Activated CD4-positive, alpha-beta T cell treated with anti-CD3 and anti-CD28 coated beads, Interleukin-2, amount 10 ng/mL, durations not matched to agents 24 days and 14 days (primary cell): ENCODE data around the gene IL9. TPM values are rescaled to one million over a fixed set of nuclear protein-coding genes. Genes with fewer than 3 reads are reported as not detected.
A peak's percentile ranks its signal among the peaks of the same experiment; 100 is the strongest.

ENCODE experiments used
- DNase-seq: peaks from one replicate; pipeline ENCODE4 v3.0.0; 2022
- H3K27ac Mint-ChIP-seq: one replicate; pipeline ENCODE4 v1.8.0; 2022; ENCODE audit warnings: mild to moderate bottlenecking, mixed read lengths
- H3K27me3 Mint-ChIP-seq: one replicate; pipeline ENCODE4 v1.8.0; 2022; ENCODE audit warnings: mixed read lengths
- H3K36me3 Mint-ChIP-seq: one replicate; pipeline ENCODE4 v1.8.0; 2022; ENCODE audit warnings: low read depth, mild to moderate bottlenecking, mixed read lengths
- H3K4me1 Mint-ChIP-seq: one replicate; pipeline ENCODE4 v1.8.0; 2021; ENCODE audit warnings: mixed read lengths
- H3K4me3 Mint-ChIP-seq: one replicate; pipeline ENCODE4 v1.8.0; 2022; ENCODE audit warnings: mild to moderate bottlenecking, moderate library complexity, mixed read lengths
- H3K9me3 Mint-ChIP-seq: one replicate; pipeline ENCODE4 v1.8.0; 2021; ENCODE audit warnings: mixed read lengths
- intact Hi-C: fragments of 100-400 bp; cut with micrococcal nuclease; formaldehyde crosslinking; loops from one replicate; pipeline ENCODE4 v1.15.1; 2023
- total RNA-seq: library from RNA; stranded (reverse); gene quantifications from 2 replicates; pipeline ENCODE4 v1.2.3, GENCODE V29; 2022

IL9 gene
- total RNA-seq, 1 donor from 2014 or later, result 0.75 TPM

DNA sequence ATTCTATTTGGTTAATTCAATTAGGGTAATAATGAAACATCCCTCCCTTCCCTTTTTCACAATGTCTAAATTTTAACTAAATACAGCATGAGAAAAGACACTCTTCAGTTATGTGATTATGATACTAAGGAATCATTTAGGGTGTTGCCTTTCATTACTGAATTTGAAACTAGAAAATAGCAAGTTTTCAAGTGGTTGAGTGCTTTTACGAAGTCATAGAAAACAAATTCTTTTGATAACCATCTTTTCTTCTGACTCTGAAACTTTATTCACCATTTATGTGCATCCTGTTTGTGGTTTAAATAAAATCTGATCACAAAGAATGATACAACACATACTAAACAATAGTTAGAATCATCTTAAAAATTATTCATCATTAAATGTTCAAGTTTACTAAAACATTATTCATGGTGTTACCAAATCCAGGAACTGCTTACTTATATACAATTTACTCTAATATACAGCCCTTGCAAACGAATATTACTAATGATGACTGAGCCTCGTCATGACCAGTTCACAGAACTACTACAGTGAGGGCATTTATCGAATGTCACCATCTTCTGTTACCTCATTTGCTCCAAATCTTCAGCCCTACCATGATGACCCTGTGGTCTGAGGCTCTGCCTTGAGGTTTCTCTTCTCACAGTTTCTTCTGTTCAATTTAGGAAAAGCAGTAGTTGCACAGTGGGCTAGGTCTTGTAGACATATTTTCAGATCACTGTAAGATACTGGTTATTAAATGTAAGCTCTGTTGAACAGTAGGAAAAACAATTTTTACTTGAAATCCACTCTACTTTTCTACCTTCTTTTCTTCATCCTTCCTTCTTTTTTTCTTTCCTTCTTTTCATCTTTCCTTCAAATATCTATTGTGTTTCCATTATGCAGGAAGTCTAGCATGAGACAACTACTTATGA lies 18.3 kb upstream of the IL9 start:
- H3K27me3 Mint-ChIP-seq, result peaks cover 15% of the 10 kb centered on the region
- H3K9me3 Mint-ChIP-seq, result no peaks in the 10 kb centered on the region
- H3K36me3 Mint-ChIP-seq, result no peaks in the 10 kb centered on the region
- no peak for DNase-seq
- no peak overlapping the region for H3K4me3 Mint-ChIP-seq
- no peaks in the 10 kb centered on the region for H3K4me1 Mint-ChIP-seq
- intact Hi-C loops, result no loop called here
- H3K27ac Mint-ChIP-seq, result no peak overlapping the region

DNA sequence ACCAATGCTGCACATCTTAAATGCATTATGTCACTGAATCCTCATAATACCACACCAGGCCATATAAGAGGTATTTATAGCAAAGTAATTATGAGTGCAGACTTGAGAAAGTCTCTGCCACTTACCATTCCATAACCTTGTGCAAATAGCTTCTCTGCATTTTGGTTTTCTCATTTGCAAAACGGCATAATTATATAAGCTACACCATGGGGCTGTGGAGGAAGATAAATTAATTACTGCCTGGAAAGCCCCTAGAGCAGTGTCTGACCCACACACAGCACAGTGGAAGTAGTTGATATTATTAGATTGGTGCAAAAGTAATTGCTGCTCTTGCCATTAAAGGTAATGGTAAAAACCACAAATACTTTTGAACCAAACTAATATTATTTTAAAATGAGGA lies 9.5 kb upstream of the IL9 start:
- no peaks in the 10 kb centered on the region for H3K4me1 Mint-ChIP-seq
- H3K27ac Mint-ChIP-seq, result no peak overlapping the region
- peaks cover 10% of the 10 kb centered on the region for H3K27me3 Mint-ChIP-seq
- no peaks in the 10 kb centered on the region for H3K9me3 Mint-ChIP-seq
- no peak for DNase-seq
- no peak overlapping the region for H3K4me3 Mint-ChIP-seq
- no peaks in the 10 kb centered on the region for H3K36me3 Mint-ChIP-seq
- intact Hi-C loops, result no loop called here

DNA sequence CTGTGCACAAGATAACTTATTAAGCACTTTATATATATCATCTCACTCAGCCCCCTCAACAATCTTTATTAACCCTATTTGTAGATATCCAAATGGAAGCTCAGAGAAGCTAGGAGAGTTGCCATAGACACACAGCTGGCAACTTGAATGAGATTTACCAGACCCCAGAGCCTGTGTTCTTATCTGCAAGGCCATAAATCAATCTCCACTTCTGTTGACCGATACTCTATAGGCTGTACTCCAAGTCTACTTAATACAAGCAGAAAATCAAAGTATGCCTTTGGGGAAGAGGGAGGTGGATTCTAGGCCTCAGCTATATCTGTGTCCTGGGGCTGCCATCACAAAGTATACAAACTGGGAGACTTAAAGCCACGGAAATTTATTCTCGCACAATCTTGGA lies 6.0 kb upstream of the IL9 start:
- no peak for DNase-seq
- H3K4me1 Mint-ChIP-seq, result no peaks in the 10 kb centered on the region
- H3K9me3 Mint-ChIP-seq, result no peaks in the 10 kb centered on the region
- no peaks in the 10 kb centered on the region for H3K36me3 Mint-ChIP-seq
- H3K4me3 Mint-ChIP-seq, result no peak overlapping the region
- H3K27ac Mint-ChIP-seq, result no peak overlapping the region
- H3K27me3 Mint-ChIP-seq, result peaks cover 14% of the 10 kb centered on the region
- intact Hi-C loops, result no loop called here

DNA sequence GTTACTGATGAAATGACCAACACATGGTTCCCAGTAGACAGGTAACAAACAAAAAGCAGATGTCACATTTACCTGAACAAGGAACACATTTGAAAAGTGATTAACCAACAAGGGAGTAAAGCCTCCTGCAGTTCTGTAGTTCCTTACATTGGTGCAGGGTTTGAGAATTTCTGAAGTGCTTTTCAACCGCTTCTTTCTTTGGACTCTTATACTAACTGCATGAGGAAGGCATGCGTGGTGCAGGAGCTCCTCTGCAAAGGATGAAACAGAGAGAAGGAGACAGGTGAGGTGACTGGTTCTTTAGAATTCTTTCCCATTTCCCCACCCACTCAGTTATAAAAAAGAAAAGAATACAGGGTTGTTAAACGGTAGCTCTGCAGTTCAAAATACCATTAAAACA lies 4.6 kb upstream of the IL9 start:
- Mint-ChIP-seq H3K4me1 (no peaks in the 10 kb centered on the region), H3K36me3 (no peaks in the 10 kb centered on the region), H3K27ac (no peak overlapping the region), H3K9me3 (no peaks in the 10 kb centered on the region), H3K4me3 (no peak overlapping the region), H3K27me3 (peaks cover 21% of the 10 kb centered on the region)
- intact Hi-C loops, result no loop called here
- no peak for DNase-seq

DNA sequence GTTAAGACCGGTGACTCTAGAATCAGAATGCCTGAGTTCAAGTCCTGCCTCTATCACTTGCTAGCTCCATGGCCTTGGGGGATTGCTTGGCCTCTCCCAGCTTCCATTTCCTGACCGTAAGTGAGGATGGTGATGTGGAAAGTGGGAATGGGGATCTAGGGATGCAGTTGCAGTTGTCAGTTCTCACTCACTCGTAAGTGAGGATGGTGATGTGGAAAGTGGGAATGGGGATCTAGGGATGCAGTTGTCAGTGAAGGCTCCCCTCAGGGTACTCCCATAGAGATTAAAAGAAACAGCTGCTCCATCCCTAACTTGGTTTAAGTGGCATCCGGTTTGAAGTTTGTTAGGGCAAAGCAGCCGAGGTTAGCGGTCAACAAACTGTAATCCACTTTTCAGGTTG lies 3.0 kb upstream of the IL9 start:
- no peak overlapping the region for H3K4me3 Mint-ChIP-seq
- no peaks in the 10 kb centered on the region for H3K9me3 Mint-ChIP-seq
- peaks cover 28% of the 10 kb centered on the region for H3K27me3 Mint-ChIP-seq
- H3K4me1 Mint-ChIP-seq, result no peaks in the 10 kb centered on the region
- H3K27ac Mint-ChIP-seq, result no peak overlapping the region
- no peak for DNase-seq
- intact Hi-C loops, result no loop called here
- no peaks in the 10 kb centered on the region for H3K36me3 Mint-ChIP-seq

DNA sequence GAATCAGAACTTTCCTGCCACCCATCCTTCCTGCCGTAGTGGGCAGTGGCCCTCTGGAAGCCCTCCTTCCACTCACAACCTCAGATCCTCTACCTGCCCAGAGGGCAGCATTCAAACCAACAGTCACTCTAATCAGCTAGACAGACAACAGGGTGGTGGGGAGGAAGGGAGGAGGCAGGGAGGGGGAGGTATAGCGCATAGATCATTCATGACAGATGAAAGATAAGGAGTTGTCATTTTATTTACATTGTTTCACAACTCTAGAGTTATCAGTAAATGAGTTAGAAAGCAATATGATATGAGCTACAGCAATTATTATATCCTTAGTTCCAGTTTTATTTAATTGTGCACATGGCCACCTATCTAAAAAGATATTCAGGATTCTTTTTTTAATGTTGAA lies 852 bp downstream of the IL9 start:
- H3K27me3 Mint-ChIP-seq, result peaks cover 31% of the 10 kb centered on the region
- no peak overlapping the region for H3K27ac Mint-ChIP-seq
- H3K36me3 Mint-ChIP-seq, result no peaks in the 10 kb centered on the region
- DNase-seq, result no peak
- H3K9me3 Mint-ChIP-seq, result no peaks in the 10 kb centered on the region
- H3K4me3 Mint-ChIP-seq, result no peak overlapping the region
- H3K4me1 Mint-ChIP-seq, result peaks cover 3% of the 10 kb centered on the region
- intact Hi-C loops, result no loop called here

DNA sequence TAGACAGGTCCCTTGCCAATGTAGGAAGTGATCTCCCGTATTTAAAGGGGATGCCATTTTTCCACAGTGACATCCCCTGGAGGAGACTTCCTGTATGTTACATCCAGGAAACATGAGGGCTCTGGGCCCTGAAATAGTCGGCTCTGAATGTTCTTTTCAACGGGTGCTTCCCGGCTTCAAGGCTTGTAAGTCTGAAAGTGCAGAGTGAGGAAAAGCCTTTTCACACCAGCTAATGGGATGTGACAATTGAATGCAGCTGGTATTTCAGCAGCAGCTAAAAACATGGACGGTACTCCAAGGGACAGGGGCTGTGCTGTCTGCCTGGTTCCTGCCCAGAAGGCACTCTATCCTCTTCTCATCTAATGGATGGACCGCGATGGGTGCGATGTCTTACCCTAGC lies 1.4 kb downstream of the IL9 start:
- intact Hi-C loops, result no loop called here
- Mint-ChIP-seq H3K9me3 (no peaks in the 10 kb centered on the region), H3K36me3 (no peaks in the 10 kb centered on the region), H3K27me3 (peaks cover 30% of the 10 kb centered on the region), H3K4me3 (no peak overlapping the region), H3K4me1 (peaks cover 3% of the 10 kb centered on the region), H3K27ac (no peak overlapping the region)
- DNase-seq, result no peak

DNA sequence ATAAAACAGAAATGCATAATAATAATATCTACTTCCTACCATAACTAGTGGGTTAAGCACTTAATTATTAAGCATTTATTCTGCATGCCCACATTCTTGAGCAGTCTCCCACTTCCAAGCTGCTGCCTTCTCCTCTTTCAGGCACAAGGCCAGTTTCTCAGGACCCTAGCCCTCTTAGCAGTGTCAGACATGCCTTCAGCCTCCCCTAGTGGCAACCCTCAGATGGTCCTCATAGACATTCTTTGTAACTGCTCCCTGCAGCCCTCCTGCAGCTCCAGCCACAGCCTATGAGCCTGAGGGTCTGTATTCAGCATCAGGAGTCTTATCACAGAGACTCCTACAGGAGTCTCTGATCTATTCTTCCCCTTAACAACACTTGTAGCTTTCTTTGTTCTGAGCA lies 3.9 kb downstream of the IL9 start:
- intact Hi-C loops, result no loop called here
- no peak overlapping the region for H3K27ac Mint-ChIP-seq

DNA sequence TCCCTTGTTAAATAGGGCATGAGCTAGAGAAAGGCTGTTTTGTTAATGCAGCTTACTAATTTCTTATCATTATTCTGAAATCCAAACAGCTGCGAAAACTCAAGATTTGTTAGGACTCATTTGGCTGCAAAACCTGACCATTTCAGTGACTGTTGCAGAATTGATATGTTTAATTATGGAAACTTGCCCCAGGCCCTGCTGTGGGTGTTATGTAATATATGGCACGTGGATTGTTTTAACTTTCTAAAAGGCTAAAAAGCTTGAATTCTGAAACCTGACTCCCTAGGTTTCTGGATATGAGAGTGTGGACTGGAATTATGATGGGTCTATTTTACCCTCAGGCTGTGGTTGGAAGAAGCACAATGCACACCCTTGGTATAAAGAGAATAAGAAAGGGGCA lies 4.4 kb downstream of the IL9 start:
- H3K9me3 Mint-ChIP-seq, result no peaks in the 10 kb centered on the region
- no peak overlapping the region for H3K27ac Mint-ChIP-seq
- H3K4me1 Mint-ChIP-seq, result peaks cover 5% of the 10 kb centered on the region
- DNase-seq, result no peak
- H3K36me3 Mint-ChIP-seq, result no peaks in the 10 kb centered on the region
- no peak overlapping the region for H3K4me3 Mint-ChIP-seq
- H3K27me3 Mint-ChIP-seq, result peaks cover 33% of the 10 kb centered on the region
- intact Hi-C loops, result no loop called here

More for the DNA sequence above, 3.9 kb downstream of the IL9 start:
- Mint-ChIP-seq H3K36me3 (no peaks in the 10 kb centered on the region), H3K27me3 (peaks cover 33% of the 10 kb centered on the region), H3K4me3 (no peak overlapping the region), H3K9me3 (no peaks in the 10 kb centered on the region), H3K4me1 (peaks cover 5% of the 10 kb centered on the region)
- DNase-seq, result no peak

DNA sequence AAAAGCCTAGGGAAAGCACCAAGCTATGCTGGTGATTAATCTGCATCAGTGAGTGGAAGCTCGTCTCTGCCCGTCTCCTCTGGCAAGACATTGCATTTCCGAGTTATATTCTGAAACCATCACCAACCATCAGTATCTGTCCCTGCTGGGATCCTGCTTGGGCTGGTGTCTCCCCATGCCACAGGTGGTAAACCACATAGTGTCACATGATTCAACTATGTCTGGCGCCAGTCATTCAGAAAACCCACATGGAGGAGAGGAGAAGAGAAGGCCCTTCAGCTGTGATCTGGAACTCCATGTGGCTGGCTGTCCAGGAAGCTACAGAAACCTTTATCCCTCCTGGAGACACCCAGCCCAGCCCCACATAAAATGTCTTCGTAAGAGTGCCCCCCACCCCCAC lies 4.8 kb downstream of the IL9 start:
- intact Hi-C loops, result no loop called here
- no peak overlapping the region for H3K4me3 Mint-ChIP-seq

DNA sequence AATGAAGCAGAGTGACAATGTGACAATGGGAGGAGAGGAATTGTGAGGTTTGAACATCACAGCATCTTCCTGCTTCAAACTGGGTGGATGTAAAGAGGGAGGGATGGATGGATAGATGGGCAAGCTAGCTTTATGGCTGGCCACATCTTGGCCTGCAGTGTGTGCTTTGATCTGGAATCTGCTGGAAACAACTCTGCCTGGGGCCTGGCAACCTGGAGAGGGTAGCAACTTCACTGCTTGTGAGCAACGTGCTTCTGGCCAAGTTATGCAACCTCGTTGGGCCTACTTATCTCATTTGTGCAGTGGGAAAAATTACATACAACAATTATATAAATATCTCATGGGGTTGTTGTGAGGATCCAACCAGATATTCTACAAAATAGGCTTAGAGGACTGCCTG lies 5.3 kb downstream of the IL9 start:
- intact Hi-C loops, result no loop called here
- no peaks in the 10 kb centered on the region for H3K9me3 Mint-ChIP-seq
- no peak overlapping the region for H3K4me3 Mint-ChIP-seq
- peaks cover 5% of the 10 kb centered on the region for H3K4me1 Mint-ChIP-seq
- H3K27me3 Mint-ChIP-seq, result peaks cover 26% of the 10 kb centered on the region
- no peak for DNase-seq
- H3K27ac Mint-ChIP-seq, result no peak overlapping the region
- no peaks in the 10 kb centered on the region for H3K36me3 Mint-ChIP-seq

More for the DNA sequence above, 4.8 kb downstream of the IL9 start:
- Mint-ChIP-seq H3K36me3 (no peaks in the 10 kb centered on the region), H3K4me1 (peaks cover 5% of the 10 kb centered on the region), H3K9me3 (no peaks in the 10 kb centered on the region), H3K27me3 (peaks cover 30% of the 10 kb centered on the region), H3K27ac (no peak overlapping the region)
- DNase-seq, result peak; percentile 67

DNA sequence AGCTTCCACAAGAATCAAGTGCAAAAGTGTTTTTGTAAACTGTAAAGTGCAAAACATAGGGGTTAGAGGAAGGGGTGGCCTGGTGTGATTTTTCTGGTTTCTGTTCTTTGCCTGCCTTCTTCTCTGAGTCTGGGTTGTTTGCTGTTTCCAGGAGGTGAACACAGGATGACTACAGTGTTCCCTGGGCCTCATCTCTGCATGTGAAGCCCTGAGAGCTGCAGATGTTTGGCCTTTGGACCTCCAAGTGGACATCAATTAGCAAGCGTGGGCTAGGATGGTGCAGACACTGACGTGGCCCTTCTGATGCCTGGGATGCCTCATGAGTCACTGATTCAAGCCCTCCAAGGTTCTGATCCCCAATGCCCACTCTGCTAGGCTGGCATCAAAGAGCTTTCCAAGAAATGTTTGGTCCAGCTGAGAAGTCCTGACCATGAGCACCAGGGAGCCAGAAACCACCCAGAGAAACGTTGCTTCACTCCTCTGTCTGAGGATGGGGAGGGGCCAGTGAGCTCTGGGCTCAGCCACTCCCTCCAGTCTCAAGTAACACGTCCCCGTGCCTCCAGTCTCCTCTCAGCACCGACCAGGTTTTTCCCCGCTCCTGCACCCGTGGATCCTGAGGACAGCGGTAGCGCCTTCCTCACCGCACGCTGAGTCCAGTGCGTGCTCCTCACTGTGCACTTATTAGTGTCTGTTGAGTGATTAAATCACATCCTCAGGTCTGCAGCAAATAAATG lies 7.6 kb downstream of the IL9 start:
- Mint-ChIP-seq H3K36me3 (no peaks in the 10 kb centered on the region), H3K27ac (no peak overlapping the region)

DNA sequence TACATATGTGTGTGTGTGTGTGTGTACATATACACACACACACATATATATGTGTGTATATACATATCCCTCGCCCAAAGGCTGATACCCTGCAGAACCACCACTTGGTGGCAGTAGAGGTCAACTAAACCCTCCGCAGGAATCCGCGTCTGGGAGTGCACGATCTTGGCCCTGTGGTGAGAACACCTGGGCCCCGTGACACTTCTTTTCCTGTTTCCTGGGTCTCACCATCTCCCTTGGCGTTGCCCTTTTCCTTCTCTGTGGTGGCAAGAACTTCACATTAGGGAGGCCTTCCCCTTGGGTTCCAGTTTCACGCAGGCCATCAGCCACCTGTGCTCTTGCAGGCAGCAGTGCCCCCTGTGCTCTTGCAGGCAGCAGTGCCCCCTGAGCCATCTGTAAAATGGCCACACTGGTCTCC lies 8.2 kb downstream of the IL9 start:
- no peak overlapping the region for H3K4me3 Mint-ChIP-seq

More for the DNA sequence above, 7.6 kb downstream of the IL9 start:
- Mint-ChIP-seq H3K9me3 (no peaks in the 10 kb centered on the region), H3K27me3 (peaks cover 19% of the 10 kb centered on the region), H3K4me1 (peaks cover 5% of the 10 kb centered on the region), H3K4me3 (no peak overlapping the region)
- intact Hi-C loops, result loop anchor here (1.0 to 10.0 kb wide), 5 partner anchors 174 to 537 kb away; no protein-coding TSS in a partner anchor
- DNase-seq, result no peak

DNA sequence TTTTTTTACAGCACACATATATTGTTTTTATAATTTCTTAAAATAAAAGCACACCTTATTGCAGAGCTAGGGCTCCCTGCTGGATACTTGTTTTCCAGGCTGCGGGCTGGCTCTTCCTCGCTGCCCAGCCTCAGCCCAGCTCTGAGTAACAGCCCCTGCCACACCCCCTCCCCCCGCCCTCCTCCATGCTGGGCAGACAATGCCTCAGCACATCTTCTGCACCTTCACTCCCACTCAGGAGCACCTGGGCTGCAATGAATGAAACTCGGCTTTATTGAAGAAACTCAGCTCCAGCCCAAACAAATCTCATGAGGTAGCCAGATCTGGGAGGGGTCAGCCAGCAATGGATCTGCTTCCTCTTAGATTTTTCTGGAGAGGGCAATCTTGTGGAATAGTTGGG lies 9.5 kb downstream of the IL9 start:
- intact Hi-C loops, result loop anchor here (10.0 kb wide), 1 partner anchor 539 kb away; no protein-coding TSS in a partner anchor
- H3K36me3 Mint-ChIP-seq, result no peaks in the 10 kb centered on the region
- peaks cover 5% of the 10 kb centered on the region for H3K4me1 Mint-ChIP-seq
- no peak overlapping the region for H3K4me3 Mint-ChIP-seq
- H3K27me3 Mint-ChIP-seq, result peaks cover 12% of the 10 kb centered on the region
- H3K9me3 Mint-ChIP-seq, result no peaks in the 10 kb centered on the region
- no peak overlapping the region for H3K27ac Mint-ChIP-seq
- DNase-seq, result no peak

More for the DNA sequence above, 8.2 kb downstream of the IL9 start:
- Mint-ChIP-seq H3K36me3 (no peaks in the 10 kb centered on the region), H3K27me3 (peaks cover 19% of the 10 kb centered on the region), H3K27ac (no peak overlapping the region), H3K4me1 (peaks cover 5% of the 10 kb centered on the region), H3K9me3 (no peaks in the 10 kb centered on the region)
- DNase-seq, result peak; percentile 89
- intact Hi-C loops, result loop anchor here (1.0 to 10.0 kb wide), 4 partner anchors 175 to 537 kb away; no protein-coding TSS in a partner anchor
